Endothelial cell of umbilical vein (primary cell): ENCODE results near the gene DGLUCY. TPM values are rescaled to one million over a fixed set of nuclear protein-coding genes. Genes with fewer than 3 reads are reported as not detected.

Experiments used
- BruUV-seq: library from RNA; stranded (reverse); fragments of 400-500 nt; replicated peaks from 2 replicates; lab custom pipeline; 2021; lab: Mats Ljungman, UMichigan
- CTCF ChIA-PET: fragments of 300-600, 350-600 bp; sonication (Branson Sonifier 250); formaldehyde crosslinking; loops from one replicate; lab custom pipeline; 2021; ENCODE audit warnings: antibody characterized with exemption, inconsistent platforms; lab: Charles Lee
- POLR2A ChIA-PET: fragments of 300-600, 350-600 bp; sonication (Branson Sonifier 250); formaldehyde crosslinking; loops from one replicate; lab custom pipeline; 2021; ENCODE audit warnings: antibody characterized with exemption, inconsistent platforms; lab: Charles Lee
- DNase-seq: peaks from one replicate; pipeline ENCODE4 v3.0.0-alpha.2; 2011; ENCODE audit warnings: low read depth, low spot score
- FAIRE-seq: peaks from 2 replicates; lab custom pipeline; 2011; peaks lifted over from hg19 to GRCh38; lab: Jason Lieb, UNC
- H2AFZ ChIP-seq: 2 replicates; pipeline ENCODE4 v1.6.0; 2012; ENCODE audit warnings: low read depth, low read length, control low read depth, inconsistent platforms
- H3K27ac ChIP-seq: 2 replicates; pipeline ENCODE4 v1.5.1; 2011; ENCODE audit warnings: low read depth, mild to moderate bottlenecking, control low read depth, low read length, moderate library complexity; ENCODE audit not compliant: insufficient read depth
- H3K27me3 ChIP-seq, 2 experiments: 2 replicates each; pipeline versions ENCODE4 v1.6.0 to v1.6.1; 2011; ENCODE audit warnings: low read length in 2 of 2, mixed read lengths in 1 of 2; ENCODE audit not compliant: control insufficient read depth in 2 of 2, insufficient read depth in 2 of 2
- H3K36me3 ChIP-seq, 2 experiments: 2 replicates in 1 of 2; 3 replicates in 1 of 2; pipeline ENCODE4 v1.5.1; 2011; ENCODE audit warnings: low read length in 2 of 2, mild to moderate bottlenecking in 1 of 2, moderate library complexity in 1 of 2; ENCODE audit not compliant: control insufficient read depth in 2 of 2, insufficient read depth in 2 of 2; ENCODE audit errors: extremely low read depth in 1 of 2
- H3K4me1 ChIP-seq: 3 replicates; pipeline ENCODE4 v1.5.1; 2011; ENCODE audit warnings: mild to moderate bottlenecking, low read length; ENCODE audit not compliant: control insufficient read depth, insufficient read depth; ENCODE audit errors: extremely low read depth
- H3K4me2 ChIP-seq: 2 replicates; pipeline ENCODE4 v1.6.1; 2011; ENCODE audit warnings: low read length, control low read depth, mixed read lengths; ENCODE audit not compliant: insufficient read depth
- H3K4me3 ChIP-seq, 3 experiments: fragments of 200-600 bp in 1 of 3; sonication (generic), shearing (Covaris generic) in 1 of 3; replicated peaks in 1 of 3; 2 replicates each; pipeline ENCODE4 v1.5.1; 2011 to 2016; ENCODE audit warnings: control low read depth in 3 of 3, low read length in 3 of 3, mild to moderate bottlenecking in 2 of 3, inconsistent platforms in 1 of 3, low read depth in 1 of 3, moderate library complexity in 1 of 3; ENCODE audit not compliant: insufficient read depth in 1 of 3
- H3K79me2 ChIP-seq: 2 replicates; pipeline ENCODE4 v1.6.0; 2012; ENCODE audit warnings: low read length, inconsistent platforms; ENCODE audit not compliant: control insufficient read depth, insufficient read depth
- H3K9ac ChIP-seq: replicated peaks from 2 replicates; pipeline ENCODE3; 2011; ENCODE audit warnings: low read length, control low read depth; ENCODE audit not compliant: insufficient read depth; ENCODE audit errors: extremely low read depth
- H3K9me1 ChIP-seq: replicated peaks from 3 replicates; pipeline ENCODE4 v1.6.0; 2011; ENCODE audit warnings: mild to moderate bottlenecking, low read length; ENCODE audit not compliant: control insufficient read depth, insufficient read depth; ENCODE audit errors: extremely low read depth
- H3K9me3 ChIP-seq: replicated peaks from 2 replicates; pipeline ENCODE4 v1.5.1; 2012; ENCODE audit warnings: low read length, inconsistent platforms; ENCODE audit not compliant: control insufficient read depth, insufficient read depth
- H4K20me1 ChIP-seq: replicated peaks from 2 replicates; pipeline ENCODE3; 2011; ENCODE audit warnings: mild to moderate bottlenecking, low read length; ENCODE audit not compliant: control insufficient read depth, insufficient read depth; ENCODE audit errors: extremely low read depth
- EZH2 ChIP-seq: IDR thresholded peaks from 2 replicates; pipeline ENCODE4 v1.6.1; 2012; ENCODE audit warnings: borderline replicate concordance, low read depth, mild to moderate bottlenecking, moderate library complexity, low read length, inconsistent platforms; ENCODE audit not compliant: severe bottlenecking
- FOS ChIP-seq: IDR thresholded peaks from 2 replicates; pipeline ENCODE4 v1.6.1; 2011; ENCODE audit warnings: mild to moderate bottlenecking, low read length, moderate library complexity, borderline replicate concordance; ENCODE audit not compliant: insufficient read depth
- GATA2 ChIP-seq: IDR thresholded peaks from 2 replicates; pipeline ENCODE4 v1.7.0; 2011; ENCODE audit warnings: low read depth, mild to moderate bottlenecking, moderate library complexity, mixed read lengths, low read length; ENCODE audit not compliant: insufficient read length, insufficient read depth
- JUN ChIP-seq: IDR thresholded peaks from 2 replicates; pipeline ENCODE4 v1.6.1; 2011; ENCODE audit warnings: borderline replicate concordance, low read depth; ENCODE audit not compliant: insufficient read length, insufficient read depth
- MYC ChIP-seq: IDR thresholded peaks from one replicate; pipeline ENCODE4 v1.6.1; 2011; ENCODE audit warnings: mild to moderate bottlenecking, low read depth, low read length
- POLR2A ChIP-seq: IDR thresholded peaks from 2 replicates; pipeline ENCODE4 v1.6.1; 2012; ENCODE audit warnings: low read depth, mild to moderate bottlenecking, control low read depth, low read length
- POLR2AphosphoS5 ChIP-seq: IDR thresholded peaks from 2 replicates; pipeline ENCODE4 v1.6.1; 2012; ENCODE audit warnings: low read depth, mild to moderate bottlenecking, control low read depth, low read length, moderate library complexity; ENCODE audit not compliant: insufficient read depth
- dilution Hi-C: fragments of 300-500 bp; cut with MboI; formaldehyde crosslinking; loops from one replicate; pipeline ENCODE4 v1.15.0; 2019; ENCODE audit warnings: low sequenced_read_pairs; ENCODE audit not compliant: extremely low pct_ligation_motif_present
- intact Hi-C: fragments of 100-400 bp; cut with micrococcal nuclease; formaldehyde crosslinking; loops from one replicate; pipeline ENCODE4 v1.10.0; 2022
- polyA plus RNA-seq, 4 experiments: library from polyadenylated mRNA; depleted of rRNA in 3 of 4; stranded (reverse) in 3 of 4; unstranded in 1 of 4; fragments of >200 nt; gene quantifications; 2 replicates each; pipeline versions ENCODE4 v1.2.1 to v1.2.3, GENCODE V29; 2011 to 2012; ENCODE audit warnings: missing spikeins in 1 of 4
- total RNA-seq: library from RNA; stranded (reverse); gene quantifications from 2 replicates; pipeline ENCODE4 v1.2.3, GENCODE V29; 2021
- TF ChIP-seq, protein P1 (sequence below): IDR thresholded peaks from 2 replicates; pipeline ENCODE4 v1.6.1; 2011; ENCODE audit not compliant: insufficient read depth, insufficient read length
- TF ChIP-seq, protein P2 (sequence below), 2 donors: IDR thresholded peaks; 1 replicate in 1 of 2; 2 replicates in 1 of 2; pipeline ENCODE4 v1.5.1; 2011; ENCODE audit warnings: low read length in 2 of 2, mild to moderate bottlenecking in 2 of 2, moderate library complexity in 2 of 2, control low read depth in 1 of 2, inconsistent platforms in 1 of 2, low read depth in 1 of 2; ENCODE audit not compliant: insufficient read depth in 1 of 2; ENCODE audit errors: extremely low read depth in 1 of 2

Gene DGLUCY
- total and polyA plus RNA-seq, 2 donors (not counting 3 experiments of a cell fraction or from before 2014, with no cell fraction given), result 40.9 to 65.6 TPM

- POLR2A ChIA-PET, result no interaction called here
- H4K20me1 ChIP-seq, result no peaks in the 10 kb centered on the region
- H2AFZ ChIP-seq, result peak overlapping the region; percentile 72
- H3K4me3 ChIP-seq, result peak overlapping the region; percentile 34 to 45 (median 40)
- H3K9ac ChIP-seq, result peak overlapping the region; percentile 38
- no peaks in the 10 kb centered on the region for H3K27me3 ChIP-seq
- no peaks in the 10 kb centered on the region for H3K79me2 ChIP-seq
- H3K9me1 ChIP-seq, result no peaks in the 10 kb centered on the region
- H3K9me3 ChIP-seq, result no peaks in the 10 kb centered on the region
- CTCF ChIA-PET, result interaction anchor here (0.6 to 2.7 kb wide), 5 partner anchors 9 to 91 kb away, joined by 3 to 22 read pairs (median 3); no protein-coding TSS in a partner anchor
- peak overlapping the region; percentile 59 for H3K4me2 ChIP-seq
- intact Hi-C loops (loop anchor here (5.0 kb wide), 1 partner anchor 87 kb away; no protein-coding TSS in a partner anchor), dilution Hi-C loops (no loop called here)
- FAIRE-seq (no peak), DNase-seq (no peak)
- no peak overlapping the region for H3K27ac ChIP-seq
- no TSS peak for BruUV-seq
- no peak for TF ChIP-seq JUN
- no peak for TF ChIP-seq POLR2A
- TF ChIP-seq POLR2AphosphoS5, result no peak
- no peak for TF ChIP-seq GATA2
- TF ChIP-seq, protein P1, sequence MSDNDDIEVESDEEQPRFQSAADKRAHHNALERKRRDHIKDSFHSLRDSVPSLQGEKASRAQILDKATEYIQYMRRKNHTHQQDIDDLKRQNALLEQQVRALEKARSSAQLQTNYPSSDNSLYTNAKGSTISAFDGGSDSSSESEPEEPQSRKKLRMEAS, result no peak
- TF ChIP-seq, protein P2, sequence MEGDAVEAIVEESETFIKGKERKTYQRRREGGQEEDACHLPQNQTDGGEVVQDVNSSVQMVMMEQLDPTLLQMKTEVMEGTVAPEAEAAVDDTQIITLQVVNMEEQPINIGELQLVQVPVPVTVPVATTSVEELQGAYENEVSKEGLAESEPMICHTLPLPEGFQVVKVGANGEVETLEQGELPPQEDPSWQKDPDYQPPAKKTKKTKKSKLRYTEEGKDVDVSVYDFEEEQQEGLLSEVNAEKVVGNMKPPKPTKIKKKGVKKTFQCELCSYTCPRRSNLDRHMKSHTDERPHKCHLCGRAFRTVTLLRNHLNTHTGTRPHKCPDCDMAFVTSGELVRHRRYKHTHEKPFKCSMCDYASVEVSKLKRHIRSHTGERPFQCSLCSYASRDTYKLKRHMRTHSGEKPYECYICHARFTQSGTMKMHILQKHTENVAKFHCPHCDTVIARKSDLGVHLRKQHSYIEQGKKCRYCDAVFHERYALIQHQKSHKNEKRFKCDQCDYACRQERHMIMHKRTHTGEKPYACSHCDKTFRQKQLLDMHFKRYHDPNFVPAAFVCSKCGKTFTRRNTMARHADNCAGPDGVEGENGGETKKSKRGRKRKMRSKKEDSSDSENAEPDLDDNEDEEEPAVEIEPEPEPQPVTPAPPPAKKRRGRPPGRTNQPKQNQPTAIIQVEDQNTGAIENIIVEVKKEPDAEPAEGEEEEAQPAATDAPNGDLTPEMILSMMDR (IDR thresholded peaks at IDR 0.05; ENCODE audit: extremely low read depth in 1 of 2, insufficient read depth in 1 of 2, low read depth in 1 of 2, low read length in 2 of 2), result no peak
- TF ChIP-seq MYC, result no peak
- TF ChIP-seq EZH2, result no peak
- no peak for TF ChIP-seq FOS
- H3K36me3 ChIP-seq, result no peaks in the 10 kb centered on the region
- peaks cover 3% of the 10 kb centered on the region for H3K4me1 ChIP-seq
Observed at GRCh38 chr14:91264151-91265150, 150.6 kb downstream of the DGLUCY start.
